MM.1S (cell line): ENCODE results near the gene ZNF823.

Experiments used
- CTCF ChIP-seq: fragments of 300-600 bp; sonication (generic); IDR thresholded peaks from 2 replicates; pipeline ENCODE4 v1.5.1; 2016; ENCODE audit warnings: antibody characterized with exemption, low read length, mixed read lengths
- EZH2 ChIP-seq: fragments of 300-600 bp; sonication (generic); optimal IDR thresholded peaks from 2 replicates; pipeline ENCODE3; 2017; ENCODE audit warnings: low read depth, mild to moderate bottlenecking, antibody characterized with exemption, low read length, mixed read lengths
- EZH2phosphoT487 ChIP-seq: fragments of 300-600 bp; sonication (generic); IDR thresholded peaks from 2 replicates; pipeline ENCODE4 v1.6.1; 2018; ENCODE audit warnings: antibody characterized with exemption, low read length

GRCh38 chr19:11697284-11697855 is 41.4 kb downstream of the ZNF823 start:
- TF ChIP-seq EZH2 (no peak), CTCF (no peak), EZH2phosphoT487 (no peak)
